ENCODE measurements around the gene MAD2L2. TPM values are rescaled to one million over a fixed set of nuclear protein-coding genes. Genes with fewer than 3 reads are reported as not detected.
"Not testable (repeated sequence)": the region's sequence is repeated elsewhere in the genome, so short reads cannot be mapped to it uniquely, and the experiment has no call there.

MAD2L2 gene
- total RNA-seq, 1 experiment from 2014 or later, result 283 TPM

GRCh38 chr1:11643782-11644181 lies 37.2 kb downstream of the MAD2L2 start:
- H3K36me3 Mint-ChIP-seq, result no peaks in the 10 kb centered on the region
- ATAC-seq (no peak), DNase-seq (ENCODE audit: low spot score) (no peak)
- no peaks in the 10 kb centered on the region for H3K27me3 Mint-ChIP-seq (ENCODE audit: low read depth)
- H3K27ac Mint-ChIP-seq, result no peak overlapping the region
- H3K4me3 Mint-ChIP-seq, result no peak overlapping the region
- TF ChIP-seq SP1 (CRISPR knock-in tag; conservative IDR thresholded peaks at IDR 0.05) (no peak), ZSCAN18 (CRISPR knock-in tag; IDR thresholded peaks at IDR 0.05) (no peak), FOXJ3 (CRISPR knock-in tag; IDR thresholded peaks at IDR 0.05; ENCODE audit: borderline replicate concordance) (no peak), E2F1 (CRISPR knock-in tag; IDR thresholded peaks at IDR 0.05) (no peak), NFE2L1 (CRISPR knock-in tag; IDR thresholded peaks at IDR 0.05) (no peak), SMAD4 (CRISPR knock-in tag; IDR thresholded peaks at IDR 0.05) (no peak), ZNF263 (CRISPR knock-in tag; IDR thresholded peaks at IDR 0.05; ENCODE audit: low read depth) (no peak), E2F5 (CRISPR knock-in tag; IDR thresholded peaks at IDR 0.05) (no peak), ZBTB43 (CRISPR knock-in tag; IDR thresholded peaks at IDR 0.05) (no peak), RORB (CRISPR knock-in tag; IDR thresholded peaks at IDR 0.05) (no peak), SOX15 (CRISPR knock-in tag; IDR thresholded peaks at IDR 0.05) (no peak), NR3C1 (CRISPR knock-in tag; conservative IDR thresholded peaks at IDR 0.05; ENCODE audit: low read depth) (no peak), ZBTB21 (CRISPR knock-in tag; IDR thresholded peaks at IDR 0.05; ENCODE audit: borderline replicate concordance) (no peak)
- no peaks in the 10 kb centered on the region for H3K9me3 Mint-ChIP-seq
- peaks cover 6% of the 10 kb centered on the region; the same call in 1 of the 2 replicates for H3K4me1 Mint-ChIP-seq
- POLR2A ChIA-PET, result no interaction called here
- CTCF ChIA-PET, result interaction anchor here (0.6 to 4.9 kb wide), 19 partner anchors 10 to 606 kb away, joined by 3 to 40 read pairs (median 4); partner anchors contain the start of genes FBXO2, FBXO44 and FBXO6

- TF ChIP-seq GTF2I (CRISPR knock-in tag; conservative IDR thresholded peaks at IDR 0.05) (0 out of 2 replicates have a peak, but pooled peaks have one; percentile 3), CTCF (IDR thresholded peaks at IDR 0.05) (peak; percentile 95)
- H3K36me3 Mint-ChIP-seq; H3K27me3 Mint-ChIP-seq (ENCODE audit: low read depth); H3K27ac Mint-ChIP-seq; H3K4me3 Mint-ChIP-seq; H3K4me1 Mint-ChIP-seq; H3K9me3 Mint-ChIP-seq: not testable (repeated sequence)
- CTCF ChIA-PET, result interaction anchor here (0.6 to 4.9 kb wide), 24 partner anchors 8 to 407 kb away, joined by 3 to 40 read pairs (median 5); partner anchors contain the start of genes DISP3, FBXO2 and FBXO6
- POLR2A ChIA-PET, result interaction anchor here (1.0 kb wide), 1 partner anchor 322 kb away, joined by 3 read pairs; no protein-coding TSS in a partner anchor
- ATAC-seq, result peak; percentile 70
- DNase-seq (ENCODE audit: low spot score), result peak; percentile 76
These were observed 38.4 kb downstream of the MAD2L2 start for GRCh38 chr1:11642418-11643017.

GRCh38 chr1:11641776-11642305 lies 39.1 kb downstream of the MAD2L2 start:
- no peaks in the 10 kb centered on the region for H3K36me3 Mint-ChIP-seq
- no peak overlapping the region for H3K4me3 Mint-ChIP-seq
- ChIA-PET POLR2A (interaction anchor here (1.0 kb wide), 1 partner anchor 322 kb away, joined by 3 read pairs; no protein-coding TSS in a partner anchor), CTCF (interaction anchor here (0.6 to 4.9 kb wide), 20 partner anchors 9 to 400 kb away, joined by 3 to 40 read pairs (median 5); partner anchors contain the start of genes DISP3, FBXO2, FBXO44 and FBXO6)
- no peak for ATAC-seq
- H3K27ac Mint-ChIP-seq, result no peak overlapping the region
- no peaks in the 10 kb centered on the region for H3K4me1 Mint-ChIP-seq
- DNase-seq (ENCODE audit: low spot score), result no peak
- no peaks in the 10 kb centered on the region for H3K9me3 Mint-ChIP-seq
- no peaks in the 10 kb centered on the region for H3K27me3 Mint-ChIP-seq (ENCODE audit: low read depth)
- TF ChIP-seq PRDM15 (CRISPR knock-in tag; IDR thresholded peaks at IDR 0.05), result no peak
- no peak for TF ChIP-seq ZNF121 (CRISPR knock-in tag; IDR thresholded peaks at IDR 0.05)
- TF ChIP-seq ZNF512 (CRISPR knock-in tag; IDR thresholded peaks at IDR 0.05; ENCODE audit: borderline replicate concordance), result no peak
- no peak for TF ChIP-seq GRHL2 (CRISPR knock-in tag; IDR thresholded peaks at IDR 0.05; ENCODE audit: insufficient replicate concordance, severe bottlenecking)
